Measurements from ENCODE around the gene LRRC28.

DNA sequence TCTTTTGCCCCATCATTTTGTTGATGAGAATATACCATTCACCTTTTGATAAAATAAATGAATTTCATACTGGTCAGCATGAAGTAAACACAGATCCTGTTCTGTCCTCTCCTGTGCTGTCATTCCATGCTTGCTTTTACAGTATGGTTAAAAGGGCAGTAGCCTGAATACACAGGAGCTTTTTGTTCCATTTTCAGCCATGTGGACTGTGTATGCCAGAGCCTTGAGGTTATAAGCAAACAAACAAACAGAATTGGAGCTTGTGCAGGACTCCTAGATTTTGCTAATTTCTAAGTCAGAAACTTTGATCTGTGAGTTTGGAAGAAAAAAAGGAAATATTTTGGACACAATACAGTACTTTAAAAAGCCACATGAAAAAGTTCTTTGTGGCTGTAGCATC, 91.9 kb downstream of the LRRC28 start:
- TF ChIP-seq, protein P1, sequence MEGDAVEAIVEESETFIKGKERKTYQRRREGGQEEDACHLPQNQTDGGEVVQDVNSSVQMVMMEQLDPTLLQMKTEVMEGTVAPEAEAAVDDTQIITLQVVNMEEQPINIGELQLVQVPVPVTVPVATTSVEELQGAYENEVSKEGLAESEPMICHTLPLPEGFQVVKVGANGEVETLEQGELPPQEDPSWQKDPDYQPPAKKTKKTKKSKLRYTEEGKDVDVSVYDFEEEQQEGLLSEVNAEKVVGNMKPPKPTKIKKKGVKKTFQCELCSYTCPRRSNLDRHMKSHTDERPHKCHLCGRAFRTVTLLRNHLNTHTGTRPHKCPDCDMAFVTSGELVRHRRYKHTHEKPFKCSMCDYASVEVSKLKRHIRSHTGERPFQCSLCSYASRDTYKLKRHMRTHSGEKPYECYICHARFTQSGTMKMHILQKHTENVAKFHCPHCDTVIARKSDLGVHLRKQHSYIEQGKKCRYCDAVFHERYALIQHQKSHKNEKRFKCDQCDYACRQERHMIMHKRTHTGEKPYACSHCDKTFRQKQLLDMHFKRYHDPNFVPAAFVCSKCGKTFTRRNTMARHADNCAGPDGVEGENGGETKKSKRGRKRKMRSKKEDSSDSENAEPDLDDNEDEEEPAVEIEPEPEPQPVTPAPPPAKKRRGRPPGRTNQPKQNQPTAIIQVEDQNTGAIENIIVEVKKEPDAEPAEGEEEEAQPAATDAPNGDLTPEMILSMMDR (IDR thresholded peaks at IDR 0.05; ENCODE audit: low read depth, low read length): no peak
- no peak for TF ChIP-seq EZH2phosphoT487 (IDR thresholded peaks at IDR 0.05; ENCODE audit: low read depth)

All from OCI-LY3 (cell line).